NK-92 (cell line): ENCODE results near the gene TTPAL.

ENCODE experiments used
- DNase-seq: peaks from one replicate; lab custom pipeline; 2025; ENCODE audit not compliant: unreplicated experiment; lab: John Stamatoyannopoulos, UW

TTPAL gene

DNA sequence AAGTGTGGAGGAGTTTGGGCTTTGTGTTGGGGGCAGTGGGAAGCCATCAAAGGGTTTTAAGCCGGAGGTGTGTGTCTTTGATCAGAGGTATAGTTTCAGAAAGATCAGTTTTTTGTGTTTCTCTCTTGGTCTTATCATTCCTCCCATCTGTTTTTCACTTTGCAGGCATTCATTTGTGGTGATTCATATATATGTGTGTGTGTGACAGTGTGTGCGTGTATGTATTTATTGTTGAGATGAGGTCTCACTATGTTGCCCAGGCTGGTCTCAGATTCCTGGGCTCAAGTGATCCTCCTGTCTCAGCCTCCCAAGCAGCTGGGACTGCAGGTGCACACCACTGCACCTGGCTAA, 57.3 kb downstream of the TTPAL start:
- no peak for DNase-seq

DNA sequence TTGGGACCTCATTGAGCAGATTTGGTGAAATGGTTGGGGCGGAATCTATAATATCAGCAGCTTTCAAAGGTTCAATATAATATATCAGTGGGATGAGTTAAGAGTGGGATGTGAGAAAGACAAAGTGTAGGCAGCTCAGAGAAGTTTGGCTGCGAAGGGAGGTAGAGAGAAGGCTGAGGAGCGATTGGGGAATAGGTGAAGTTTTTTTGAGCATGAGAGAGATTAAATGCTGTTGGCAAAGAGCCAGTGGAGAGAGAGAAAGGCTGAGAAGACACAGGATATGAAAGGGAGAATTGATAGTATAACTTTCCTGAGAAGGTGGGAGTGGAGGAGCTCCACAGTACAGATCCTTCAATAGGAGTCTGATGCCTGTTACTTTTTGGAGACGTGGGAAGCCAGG, 58.3 kb downstream of the TTPAL start:
- no peak for DNase-seq

DNA sequence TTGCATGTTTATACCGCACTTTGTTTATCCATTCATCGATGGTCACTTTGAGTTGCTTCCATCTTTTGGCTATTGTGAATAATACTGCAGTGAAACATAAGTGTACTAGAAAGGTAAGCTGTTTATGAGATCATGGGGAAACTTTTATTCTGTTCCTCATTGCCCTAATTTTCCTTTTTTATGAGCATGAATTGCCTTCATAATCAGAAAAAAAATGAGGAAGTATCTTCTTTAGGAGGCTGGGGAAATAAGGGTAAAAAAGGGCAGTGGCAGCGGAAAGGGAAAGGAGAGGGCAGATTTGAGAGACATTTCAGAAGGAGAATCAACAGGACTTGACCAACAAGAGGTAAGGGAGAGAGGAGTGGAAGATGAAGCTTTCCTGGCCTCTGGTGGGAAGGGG, 60.5 kb downstream of the TTPAL start:
- DNase-seq, result no peak

DNA sequence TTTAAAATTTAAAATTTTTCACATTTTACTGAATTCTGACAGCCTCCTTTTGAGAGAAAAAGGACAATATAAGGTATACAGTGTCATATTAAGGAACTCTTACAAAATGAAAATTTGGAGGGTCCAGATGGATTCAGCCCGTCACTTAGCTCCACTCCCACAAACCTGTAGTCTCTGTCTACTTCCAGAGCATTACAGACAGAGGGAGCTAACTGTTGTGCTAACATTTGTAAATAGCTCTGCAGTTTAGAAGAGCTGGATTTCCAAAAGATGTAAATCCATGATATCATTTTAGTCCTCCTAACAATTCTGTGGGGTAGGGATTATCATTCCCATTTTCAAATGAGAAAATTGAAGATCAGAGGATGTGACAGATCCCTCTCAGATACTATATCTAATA, 62.3 kb downstream of the TTPAL start:
- DNase-seq, result no peak

DNA sequence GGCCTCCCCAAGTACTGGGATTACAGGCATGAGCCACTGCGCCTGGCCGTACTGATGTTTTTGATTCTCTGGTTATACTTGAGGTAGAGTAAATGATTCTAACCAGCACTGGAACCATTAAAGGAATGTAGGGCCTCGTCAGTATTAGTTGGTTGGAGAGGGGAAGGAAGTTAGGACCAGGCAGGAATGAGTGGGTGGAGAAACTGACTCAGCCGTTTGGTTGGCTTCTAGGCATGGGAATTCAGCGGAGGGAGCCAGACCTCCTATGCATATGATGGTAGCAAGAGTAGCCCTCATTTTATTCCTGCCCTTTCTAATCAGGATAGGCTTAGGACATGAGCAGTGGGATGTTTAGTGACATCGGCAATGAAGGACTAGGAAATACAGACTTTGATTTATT, 65.2 kb downstream of the TTPAL start:
- DNase-seq, result no peak

DNA sequence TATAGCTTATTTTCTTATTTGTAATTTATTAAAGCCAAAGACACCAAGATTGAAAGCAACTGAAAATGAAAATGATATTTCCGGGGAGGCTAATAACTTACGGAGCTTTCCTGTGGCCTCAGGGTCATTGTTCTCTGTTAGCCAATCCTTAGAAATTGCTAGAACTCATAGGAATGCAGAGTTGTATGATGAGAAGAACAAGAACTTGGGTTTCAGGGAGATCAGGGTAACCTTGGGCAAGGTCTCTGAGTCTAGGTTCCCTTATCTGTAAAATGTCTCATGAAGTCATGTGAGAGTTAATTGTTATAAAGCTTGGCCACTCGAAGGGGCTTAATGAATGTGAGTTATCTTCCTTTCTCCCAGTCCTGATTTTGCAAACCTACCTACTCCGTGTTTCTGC, 66.3 kb downstream of the TTPAL start:
- DNase-seq, result no peak

DNA sequence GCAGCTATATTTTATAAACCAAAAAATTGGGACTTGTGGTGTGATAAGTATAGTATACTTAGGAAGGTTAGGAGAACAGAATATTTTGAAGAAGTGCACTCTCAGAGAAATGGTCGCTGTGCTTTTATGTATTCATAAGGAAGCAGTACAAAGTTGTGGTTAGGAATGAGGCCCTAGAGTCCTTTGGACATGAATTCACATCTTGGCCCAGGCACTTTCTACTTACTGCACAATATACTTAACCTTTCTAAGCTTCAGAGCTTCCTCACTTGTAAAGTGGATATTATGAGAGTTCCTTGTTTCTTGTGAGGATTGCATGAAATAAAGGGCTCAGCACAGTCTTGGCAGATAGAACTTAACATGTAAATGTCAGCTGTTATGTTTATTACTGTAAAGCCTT, 67.2 kb downstream of the TTPAL start:
- no peak for DNase-seq

DNA sequence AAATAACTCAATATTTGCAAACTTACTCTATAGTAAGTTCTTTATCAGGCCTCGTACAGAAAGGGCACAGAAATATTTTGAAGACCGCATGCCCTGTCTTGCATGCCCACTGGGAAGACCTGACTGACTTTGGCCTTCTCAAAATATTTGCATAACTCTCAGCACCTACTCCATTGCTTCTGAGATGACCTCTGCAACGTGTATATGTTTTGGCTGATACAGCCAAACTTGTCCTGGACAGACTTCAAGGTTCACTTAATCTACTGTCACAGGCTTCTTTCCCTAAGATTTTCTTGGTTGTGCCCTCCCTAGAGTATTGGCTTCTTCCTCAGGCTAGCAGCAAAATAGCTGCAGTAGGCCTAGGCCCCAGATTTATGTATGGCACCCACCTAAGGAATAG, 67.7 kb downstream of the TTPAL start:
- no peak for DNase-seq
